ENCODE results near the gene HOXD10.

HOXD10 gene

GRCh38 chr2:176161825-176162626 lies 45.4 kb downstream of the HOXD10 start:
- Histone ChIP-seq H3K27me3 (replicated peaks; ENCODE audit: control insufficient read depth, insufficient read depth, low read length) (peaks cover 1% of the 10 kb centered on the region; the same call in 1 of the 2 replicates), H3K36me3 (ENCODE audit: control insufficient read depth, insufficient read depth, low read length) (no peaks in the 10 kb centered on the region), H3K4me3 (replicated peaks; ENCODE audit: low read depth, low read length) (no peak overlapping the region)
- no peak for DNase-seq (ENCODE audit: extremely low read depth, insufficient read length)
- TF ChIP-seq, protein P1, sequence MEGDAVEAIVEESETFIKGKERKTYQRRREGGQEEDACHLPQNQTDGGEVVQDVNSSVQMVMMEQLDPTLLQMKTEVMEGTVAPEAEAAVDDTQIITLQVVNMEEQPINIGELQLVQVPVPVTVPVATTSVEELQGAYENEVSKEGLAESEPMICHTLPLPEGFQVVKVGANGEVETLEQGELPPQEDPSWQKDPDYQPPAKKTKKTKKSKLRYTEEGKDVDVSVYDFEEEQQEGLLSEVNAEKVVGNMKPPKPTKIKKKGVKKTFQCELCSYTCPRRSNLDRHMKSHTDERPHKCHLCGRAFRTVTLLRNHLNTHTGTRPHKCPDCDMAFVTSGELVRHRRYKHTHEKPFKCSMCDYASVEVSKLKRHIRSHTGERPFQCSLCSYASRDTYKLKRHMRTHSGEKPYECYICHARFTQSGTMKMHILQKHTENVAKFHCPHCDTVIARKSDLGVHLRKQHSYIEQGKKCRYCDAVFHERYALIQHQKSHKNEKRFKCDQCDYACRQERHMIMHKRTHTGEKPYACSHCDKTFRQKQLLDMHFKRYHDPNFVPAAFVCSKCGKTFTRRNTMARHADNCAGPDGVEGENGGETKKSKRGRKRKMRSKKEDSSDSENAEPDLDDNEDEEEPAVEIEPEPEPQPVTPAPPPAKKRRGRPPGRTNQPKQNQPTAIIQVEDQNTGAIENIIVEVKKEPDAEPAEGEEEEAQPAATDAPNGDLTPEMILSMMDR (IDR thresholded peaks at IDR 0.05; ENCODE audit: insufficient read depth, low read length, poor library complexity, severe bottlenecking) = no peak

GRCh38 chr2:176162911-176163671 lies 46.5 kb downstream of the HOXD10 start:
- H3K36me3 ChIP-seq (ENCODE audit: control insufficient read depth, insufficient read depth, low read length) = no peaks in the 10 kb centered on the region
- DNase-seq (ENCODE audit: extremely low read depth, insufficient read length) = no peak
- H3K27me3 ChIP-seq (replicated peaks; ENCODE audit: control insufficient read depth, insufficient read depth, low read length) = peaks cover 1% of the 10 kb centered on the region; the same call in 1 of the 2 replicates
- H3K4me3 ChIP-seq (replicated peaks; ENCODE audit: low read depth, low read length) = no peak overlapping the region
- TF ChIP-seq, protein P1 (IDR thresholded peaks at IDR 0.05; ENCODE audit: insufficient read depth, low read length, poor library complexity, severe bottlenecking) = no peak

GRCh38 chr2:176163672-176164056 lies 47.1 kb downstream of the HOXD10 start:
- H3K36me3 ChIP-seq (ENCODE audit: control insufficient read depth, insufficient read depth, low read length) = no peaks in the 10 kb centered on the region
- TF ChIP-seq, protein P1 (IDR thresholded peaks at IDR 0.05; ENCODE audit: insufficient read depth, low read length, poor library complexity, severe bottlenecking) = no peak
- no peak for DNase-seq (ENCODE audit: extremely low read depth, insufficient read length)
- no peak overlapping the region for H3K4me3 ChIP-seq (replicated peaks; ENCODE audit: low read depth, low read length)
- H3K27me3 ChIP-seq (replicated peaks; ENCODE audit: control insufficient read depth, insufficient read depth, low read length) = peaks cover 1% of the 10 kb centered on the region; the same call in 1 of the 2 replicates

DNA sequence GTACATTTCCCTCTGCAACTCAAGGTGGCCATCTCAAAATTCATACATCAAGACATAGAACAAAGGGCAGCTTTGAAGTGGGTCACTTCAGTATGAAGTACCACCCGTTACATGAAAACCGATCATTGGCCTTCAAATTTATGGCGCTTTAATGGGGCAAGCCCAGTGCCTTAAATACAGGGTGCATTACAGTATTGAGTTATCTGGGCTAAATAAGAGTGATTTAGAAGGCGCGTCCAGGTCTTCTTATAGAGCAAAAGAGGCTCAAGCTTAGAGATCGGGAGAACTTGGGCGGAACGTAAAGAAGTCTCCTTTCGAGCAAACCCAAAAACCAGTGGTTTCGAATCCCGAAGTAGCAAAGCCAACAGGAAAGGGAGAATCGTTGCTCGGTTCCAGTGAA lies 47.6 kb downstream of the HOXD10 start:
- no peak overlapping the region for H3K4me3 ChIP-seq (replicated peaks; ENCODE audit: low read depth, low read length)
- peaks cover 1% of the 10 kb centered on the region; the same call in 1 of the 2 replicates for H3K27me3 ChIP-seq (replicated peaks; ENCODE audit: control insufficient read depth, insufficient read depth, low read length)
- TF ChIP-seq, protein P1 (IDR thresholded peaks at IDR 0.05; ENCODE audit: insufficient read depth, low read length, poor library complexity, severe bottlenecking) = no peak
- no peaks in the 10 kb centered on the region for H3K36me3 ChIP-seq (ENCODE audit: control insufficient read depth, insufficient read depth, low read length)
- no peak for DNase-seq (ENCODE audit: extremely low read depth, insufficient read length)

- Histone ChIP-seq H3K4me3 (replicated peaks; ENCODE audit: low read depth, low read length) (no peak overlapping the region), H3K36me3 (ENCODE audit: control insufficient read depth, insufficient read depth, low read length) (no peaks in the 10 kb centered on the region), H3K27me3 (replicated peaks; ENCODE audit: control insufficient read depth, insufficient read depth, low read length) (peaks cover 1% of the 10 kb centered on the region; the same call in 1 of the 2 replicates)
- TF ChIP-seq, protein P1 (IDR thresholded peaks at IDR 0.05; ENCODE audit: insufficient read depth, low read length, poor library complexity, severe bottlenecking) = no peak
- no peak for DNase-seq (ENCODE audit: extremely low read depth, insufficient read length)
Observed at GRCh38 chr2:176164611-176165369, 48.2 kb downstream of the HOXD10 start.

Measured in GM06990 (cell line).